ENCODE results near the gene LRRC74A.
"Not testable (repeated sequence)": the region's sequence is repeated elsewhere in the genome, so short reads cannot be mapped to it uniquely, and the experiment has no call there.

Gene LRRC74A

DNA sequence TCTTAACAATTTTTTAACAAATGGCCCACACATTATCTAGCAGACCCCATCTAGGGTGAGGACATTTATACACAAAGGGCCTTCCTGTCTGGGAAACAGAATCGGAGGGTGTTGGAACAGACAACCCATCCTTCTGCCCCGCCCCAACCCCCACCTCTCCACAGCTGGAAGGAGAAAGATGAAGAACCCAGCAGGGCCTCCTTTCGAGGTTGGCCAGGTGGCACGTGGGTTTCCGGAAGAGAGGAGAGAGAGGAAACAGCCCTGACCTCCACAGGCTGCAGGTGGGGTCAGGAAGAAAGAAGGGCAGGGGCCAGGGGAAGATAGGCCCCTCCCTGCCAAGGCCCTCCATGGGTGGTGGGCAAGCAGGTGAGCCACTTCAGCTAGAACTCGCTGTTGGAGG is 57.2 kb downstream of the LRRC74A start:
- no peak for DNase-seq (ENCODE audit: extremely low read depth, low read depth)
- H3K4me3 ChIP-seq (replicated peaks; ENCODE audit: low read depth, low read length) = no peak overlapping the region
- TF ChIP-seq, protein P1, sequence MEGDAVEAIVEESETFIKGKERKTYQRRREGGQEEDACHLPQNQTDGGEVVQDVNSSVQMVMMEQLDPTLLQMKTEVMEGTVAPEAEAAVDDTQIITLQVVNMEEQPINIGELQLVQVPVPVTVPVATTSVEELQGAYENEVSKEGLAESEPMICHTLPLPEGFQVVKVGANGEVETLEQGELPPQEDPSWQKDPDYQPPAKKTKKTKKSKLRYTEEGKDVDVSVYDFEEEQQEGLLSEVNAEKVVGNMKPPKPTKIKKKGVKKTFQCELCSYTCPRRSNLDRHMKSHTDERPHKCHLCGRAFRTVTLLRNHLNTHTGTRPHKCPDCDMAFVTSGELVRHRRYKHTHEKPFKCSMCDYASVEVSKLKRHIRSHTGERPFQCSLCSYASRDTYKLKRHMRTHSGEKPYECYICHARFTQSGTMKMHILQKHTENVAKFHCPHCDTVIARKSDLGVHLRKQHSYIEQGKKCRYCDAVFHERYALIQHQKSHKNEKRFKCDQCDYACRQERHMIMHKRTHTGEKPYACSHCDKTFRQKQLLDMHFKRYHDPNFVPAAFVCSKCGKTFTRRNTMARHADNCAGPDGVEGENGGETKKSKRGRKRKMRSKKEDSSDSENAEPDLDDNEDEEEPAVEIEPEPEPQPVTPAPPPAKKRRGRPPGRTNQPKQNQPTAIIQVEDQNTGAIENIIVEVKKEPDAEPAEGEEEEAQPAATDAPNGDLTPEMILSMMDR (IDR thresholded peaks at IDR 0.05; ENCODE audit: low read depth, low read length, missing control alignments) = no peak

DNA sequence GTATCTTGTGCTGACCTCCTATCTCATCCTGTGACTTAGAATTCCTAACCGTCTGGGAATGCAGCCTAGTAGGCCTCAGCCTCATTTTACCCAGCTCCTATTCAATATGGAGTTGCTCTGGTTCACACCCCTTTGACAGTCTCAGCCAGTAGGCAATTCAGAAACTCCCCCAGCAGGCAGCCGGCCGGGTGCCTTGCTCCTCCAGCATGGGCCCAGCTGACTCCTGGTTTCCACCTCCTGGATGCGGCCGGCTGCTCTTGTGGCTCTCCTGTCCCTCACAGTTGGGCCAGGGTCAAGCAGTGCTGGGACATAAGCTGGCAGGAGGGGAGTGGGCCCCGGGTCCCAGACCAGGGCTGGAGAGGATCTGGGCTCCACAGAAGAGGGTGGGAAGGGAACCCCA is 58.2 kb downstream of the LRRC74A start:
- no peak overlapping the region for H3K4me3 ChIP-seq (replicated peaks; ENCODE audit: low read depth, low read length)
- no peak for DNase-seq (ENCODE audit: extremely low read depth, low read depth)
- TF ChIP-seq, protein P1 (IDR thresholded peaks at IDR 0.05; ENCODE audit: low read depth, low read length, missing control alignments) = no peak

DNA sequence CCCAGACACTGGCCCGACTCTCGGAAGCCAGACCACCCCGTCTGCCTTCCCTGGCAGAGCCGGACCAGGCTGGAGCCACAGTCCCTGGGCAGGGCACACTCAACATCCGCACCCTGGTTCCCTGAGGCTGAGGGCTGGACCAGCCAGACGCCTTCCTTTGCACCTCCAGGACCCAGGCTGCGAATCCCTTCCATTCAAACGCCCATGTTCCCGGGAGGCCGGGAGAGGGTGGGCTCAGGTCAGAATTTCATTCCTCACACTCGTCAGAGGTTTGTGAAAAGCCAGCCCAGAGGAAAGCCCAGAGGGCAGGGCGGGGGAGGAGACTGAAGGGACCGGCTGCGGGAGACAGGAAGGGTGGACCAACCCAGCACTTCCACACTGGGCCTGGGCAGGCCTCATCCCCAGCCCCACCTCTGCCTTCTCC is 58.7 kb downstream of the LRRC74A start:
- no peak for DNase-seq (ENCODE audit: extremely low read depth, low read depth)
- H3K4me3 ChIP-seq (replicated peaks; ENCODE audit: low read depth, low read length) = no peak overlapping the region
- TF ChIP-seq, protein P1 (IDR thresholded peaks at IDR 0.05; ENCODE audit: low read depth, low read length, missing control alignments) = no peak

DNA sequence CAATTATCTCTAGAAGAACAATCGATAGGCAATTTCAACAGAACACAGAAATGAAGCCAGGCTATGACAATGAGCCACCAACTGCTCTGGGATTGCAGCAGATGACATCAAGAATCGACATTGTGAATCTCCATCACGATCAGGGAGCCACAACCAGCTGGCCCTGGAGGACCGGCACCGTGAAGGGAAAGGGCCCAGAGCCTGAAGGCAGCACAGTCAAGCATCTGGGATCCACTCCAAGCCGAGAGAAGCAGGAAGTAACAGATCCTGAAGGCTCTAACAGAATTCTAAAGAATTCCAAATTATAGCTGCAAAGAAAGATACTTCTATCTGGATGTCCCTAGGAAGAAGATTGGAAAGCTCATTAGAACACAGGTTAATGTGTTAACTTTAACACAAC is 61.0 kb downstream of the LRRC74A start:
- TF ChIP-seq, protein P1 (IDR thresholded peaks at IDR 0.05; ENCODE audit: low read depth, low read length, missing control alignments) = no peak
- H3K4me3 ChIP-seq (replicated peaks; ENCODE audit: low read depth, low read length) = no peak overlapping the region
- DNase-seq (ENCODE audit: extremely low read depth, low read depth) = no peak

DNA sequence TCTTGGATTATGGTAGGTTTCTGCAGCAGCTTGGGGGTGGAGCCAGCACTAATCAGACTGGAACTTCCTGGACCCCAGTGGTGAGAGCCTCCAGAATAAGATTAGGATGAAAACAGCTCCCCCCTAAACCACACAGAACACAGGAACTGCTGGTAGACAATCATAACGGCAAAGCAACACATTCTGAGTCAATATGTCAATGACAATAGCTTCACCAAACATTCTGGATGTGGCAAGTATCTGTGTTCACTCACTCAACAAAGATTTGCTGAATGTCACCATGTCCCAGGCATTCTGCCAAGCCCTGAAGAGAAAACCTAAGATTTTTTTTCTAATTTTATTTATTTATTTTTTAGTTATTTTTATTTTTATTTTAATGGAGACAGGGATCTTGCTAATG is 65.2 kb downstream of the LRRC74A start:
- DNase-seq (ENCODE audit: extremely low read depth, low read depth) = no peak
- TF ChIP-seq, protein P1 (IDR thresholded peaks at IDR 0.05; ENCODE audit: low read depth, low read length, missing control alignments) = no peak
- no peak overlapping the region for H3K4me3 ChIP-seq (replicated peaks; ENCODE audit: low read depth, low read length)

DNA sequence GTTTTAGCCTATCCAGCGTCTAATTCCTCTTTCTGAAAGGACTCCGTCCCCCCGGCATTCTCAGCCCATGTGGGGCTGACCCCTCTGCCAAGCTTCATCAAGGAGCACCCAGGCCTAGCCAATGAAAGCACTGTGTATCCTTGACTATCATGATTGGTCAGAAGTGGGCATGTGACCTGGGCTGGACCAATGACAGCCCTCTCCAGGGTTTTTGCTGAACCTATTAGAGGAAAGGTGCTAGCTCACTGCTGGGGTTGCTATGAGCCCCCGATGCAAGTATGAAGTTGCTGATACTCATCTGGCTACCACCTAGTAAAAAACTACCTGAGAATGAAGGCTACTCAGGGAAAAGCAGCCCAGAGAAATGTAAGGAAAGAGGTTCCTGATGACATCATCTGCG is 68.1 kb downstream of the LRRC74A start:
- H3K4me3 ChIP-seq (replicated peaks; ENCODE audit: low read depth, low read length) = no peak overlapping the region
- TF ChIP-seq, protein P1 (IDR thresholded peaks at IDR 0.05; ENCODE audit: low read depth, low read length, missing control alignments) = no peak
- no peak for DNase-seq (ENCODE audit: extremely low read depth, low read depth)

DNA sequence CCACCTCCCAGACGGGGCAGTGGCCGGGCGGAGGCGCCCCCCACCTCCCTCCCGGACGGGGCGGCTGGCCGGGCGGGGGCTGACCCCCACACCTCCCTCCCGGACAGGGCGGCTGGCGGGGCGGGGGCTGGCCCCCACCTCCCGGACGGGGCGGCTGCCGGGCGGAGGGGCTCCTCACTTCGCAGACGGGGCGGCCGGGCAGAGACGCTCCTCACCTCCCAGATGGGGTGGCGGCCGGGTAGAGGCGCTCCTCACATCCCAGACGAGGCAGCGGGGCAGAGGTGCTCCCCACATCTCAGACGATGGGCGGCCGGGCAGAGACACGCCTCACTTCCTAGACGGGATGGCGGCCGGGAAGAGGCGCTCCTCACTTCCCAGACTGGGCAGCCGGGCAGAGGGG is 71.8 kb downstream of the LRRC74A start:
- not testable (repeated sequence) for H3K4me3 ChIP-seq (replicated peaks; ENCODE audit: low read depth, low read length); DNase-seq (ENCODE audit: extremely low read depth, low read depth)
